Measurements from ENCODE around the gene ZNF789.
"Not testable (repeated sequence)": the region's sequence is repeated elsewhere in the genome, so short reads cannot be mapped to it uniquely, and the experiment has no call there.

Gene ZNF789

DNA sequence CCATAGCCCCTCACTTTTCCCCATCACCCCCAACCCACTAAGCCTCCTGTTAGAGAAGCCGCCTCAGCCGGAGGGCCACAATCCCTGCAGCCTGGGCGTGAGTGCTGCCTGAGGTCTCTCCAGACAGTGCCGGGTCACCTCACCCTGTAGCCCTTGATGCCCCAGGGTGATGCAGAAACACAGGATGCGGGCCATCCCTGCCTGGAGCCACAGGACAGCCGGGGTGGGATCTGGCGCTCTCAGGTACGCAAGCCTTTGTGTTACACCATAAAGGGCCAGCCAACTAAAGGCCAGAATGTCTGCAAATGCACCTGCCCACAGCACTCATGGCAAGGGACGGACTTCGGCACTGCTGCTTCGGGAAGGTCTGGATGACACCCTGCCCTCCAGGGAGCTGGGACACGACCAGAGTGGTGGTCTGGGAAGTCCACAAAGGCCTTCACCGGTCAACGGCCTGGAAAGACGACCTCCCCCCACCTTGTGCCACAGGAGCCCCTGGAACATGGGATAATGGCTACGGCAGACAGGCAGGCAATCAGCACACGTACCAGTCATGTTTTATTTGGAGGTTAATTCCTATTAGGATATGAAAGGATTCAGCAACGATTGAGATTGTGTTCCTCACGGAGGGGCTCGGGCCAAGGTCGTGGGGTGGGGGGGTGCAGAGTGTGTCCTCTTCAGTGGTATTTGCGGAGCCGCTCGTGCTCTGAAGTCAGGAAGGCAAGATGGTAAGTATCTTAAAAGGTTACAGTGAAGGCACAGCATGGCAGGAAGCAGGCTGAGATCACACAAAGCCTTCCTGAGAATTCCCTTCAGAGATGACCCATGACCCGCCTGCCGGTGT lies 14.8 kb upstream of the ZNF789 start:
- DNase-seq, result no peak

DNA sequence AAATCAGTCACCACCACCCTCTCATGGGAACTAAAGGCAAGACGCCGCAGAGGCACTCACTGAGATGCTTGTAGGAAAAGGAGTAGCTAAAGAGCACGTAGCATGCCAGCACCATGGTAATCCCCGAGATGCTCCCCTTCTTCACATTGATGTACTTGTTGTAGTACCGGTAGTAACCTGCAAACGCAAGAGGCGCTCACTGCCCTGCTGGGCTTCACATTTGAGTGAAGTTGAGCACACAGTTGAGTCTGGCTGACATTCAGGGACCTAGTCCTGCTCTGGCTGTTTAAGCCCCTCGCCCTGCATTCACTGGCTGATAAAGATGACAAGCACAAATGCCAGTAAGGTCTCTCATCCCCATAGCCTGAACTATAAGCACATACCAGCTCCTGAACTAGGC lies 13.6 kb upstream of the ZNF789 start:
- DNase-seq, result peak; percentile 29 to 44

DNA sequence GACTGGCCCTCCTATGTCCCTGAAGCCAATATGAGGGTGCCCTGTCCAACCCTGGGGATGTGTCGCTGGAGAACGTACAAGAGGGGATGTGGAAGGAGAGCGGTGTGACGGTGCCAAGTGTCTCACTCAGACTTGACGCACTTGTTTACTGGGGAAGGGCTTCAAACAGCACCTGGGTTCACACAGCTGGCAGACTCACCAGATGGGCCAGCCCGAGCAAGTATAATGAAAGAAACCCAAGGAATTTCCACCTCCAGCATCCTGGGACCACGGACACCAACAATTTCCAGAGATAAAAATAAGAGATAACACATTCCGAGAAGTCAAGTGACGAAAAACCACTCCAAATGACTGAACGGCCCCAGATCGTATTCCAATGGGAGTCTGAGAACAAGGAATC lies 12.0 kb upstream of the ZNF789 start:
- DNase-seq, result no peak

DNA sequence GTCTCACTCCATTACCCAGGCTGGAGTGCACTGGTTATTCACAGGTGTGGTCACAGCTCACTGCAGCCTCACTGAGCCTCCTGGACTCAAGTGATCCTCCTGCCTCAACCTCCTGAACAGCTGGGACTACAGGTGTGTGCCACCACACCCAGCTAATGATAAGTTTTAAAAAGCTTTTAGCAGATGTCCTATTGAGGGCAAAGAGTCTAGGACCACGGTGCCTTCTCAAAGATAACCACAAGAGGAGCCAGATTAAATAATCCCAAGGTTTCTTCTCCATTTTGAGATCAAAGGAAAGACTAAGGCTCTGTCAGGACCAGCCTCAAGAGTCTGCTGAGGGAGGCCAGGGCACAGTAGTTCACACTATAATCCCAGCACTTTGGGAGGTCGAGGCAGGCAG lies 11.5 kb upstream of the ZNF789 start:
- DNase-seq, result no peak

DNA sequence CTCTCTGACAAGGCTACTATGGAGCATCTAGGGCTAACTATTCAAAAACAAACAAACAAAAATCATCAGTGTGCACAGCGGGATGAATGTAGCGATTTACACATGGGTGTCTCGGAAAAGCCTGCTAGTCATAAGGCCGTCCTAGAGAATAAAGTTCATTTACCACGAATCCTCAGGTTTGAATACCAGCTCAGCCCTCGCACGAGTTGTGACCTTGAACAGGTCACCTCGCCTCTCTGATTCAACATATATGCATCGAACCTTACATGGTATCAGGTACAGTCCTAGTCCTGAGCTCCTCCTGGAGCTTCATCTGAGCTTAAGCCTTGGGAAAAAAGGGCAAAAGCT lies 7.3 kb upstream of the ZNF789 start:
- DNase-seq, result no peak

DNA sequence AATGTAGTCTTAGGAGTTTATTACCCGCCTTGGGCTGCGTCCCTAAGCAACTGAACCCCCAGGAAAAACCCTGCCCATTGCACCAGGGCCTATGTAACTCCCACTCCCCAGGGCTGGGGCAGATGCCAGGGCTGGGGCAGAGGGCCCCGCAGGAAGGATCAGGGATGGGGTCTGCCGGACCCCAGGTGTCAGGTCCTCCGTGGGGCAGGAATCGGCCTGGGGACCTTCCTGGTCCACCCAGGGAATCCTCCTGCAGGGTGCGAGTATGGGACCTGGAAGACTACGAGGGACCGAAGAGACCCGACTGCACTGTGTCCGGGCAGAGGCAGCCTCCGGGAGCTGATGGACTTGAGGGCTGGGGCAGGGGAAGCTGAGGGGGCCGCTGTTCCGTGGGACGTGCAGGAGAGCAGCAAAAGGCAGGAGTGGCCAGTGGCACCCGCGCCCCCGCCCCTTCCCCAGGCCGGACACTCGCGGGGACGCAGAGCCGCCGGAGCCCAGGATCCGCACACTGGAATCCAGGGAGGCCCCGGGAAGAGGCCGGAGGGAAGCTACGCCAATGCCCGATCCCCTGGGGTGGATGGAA lies 4.3 kb upstream of the ZNF789 start:
- DNase-seq, result no peak

DNA sequence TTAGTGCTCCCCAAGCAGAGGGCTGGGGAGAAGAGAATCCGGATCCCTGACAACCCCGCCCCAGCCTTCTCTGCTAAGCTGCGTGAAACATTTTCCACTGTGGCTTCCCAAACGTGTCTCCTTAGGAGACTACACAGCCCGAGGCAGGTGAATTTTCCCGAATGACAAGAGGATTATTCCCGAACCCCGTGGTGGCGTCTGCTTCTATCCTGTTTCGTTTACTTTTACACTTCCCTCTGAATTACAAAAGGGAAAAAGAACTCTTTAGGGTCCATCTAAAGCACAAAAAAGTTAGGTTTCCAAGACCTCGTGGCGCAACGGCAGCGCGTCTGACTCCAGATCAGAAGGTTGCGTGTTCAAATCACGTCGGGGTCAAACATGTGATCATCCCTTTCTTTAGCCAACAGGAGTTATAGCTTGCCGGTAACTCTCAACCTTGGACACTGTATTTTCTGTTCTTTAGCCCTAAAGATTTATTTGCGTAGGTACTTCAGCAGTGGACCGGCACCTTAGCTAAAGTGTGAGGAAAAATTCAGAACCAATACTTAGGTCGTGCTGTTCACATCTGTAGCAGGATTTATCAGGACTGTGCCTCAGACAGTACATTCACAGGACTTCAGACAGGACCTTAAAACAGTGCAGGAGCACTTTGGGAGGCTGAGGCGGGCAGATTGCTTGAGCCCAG lies 3.2 kb upstream of the ZNF789 start:
- DNase-seq, result no peak

DNA sequence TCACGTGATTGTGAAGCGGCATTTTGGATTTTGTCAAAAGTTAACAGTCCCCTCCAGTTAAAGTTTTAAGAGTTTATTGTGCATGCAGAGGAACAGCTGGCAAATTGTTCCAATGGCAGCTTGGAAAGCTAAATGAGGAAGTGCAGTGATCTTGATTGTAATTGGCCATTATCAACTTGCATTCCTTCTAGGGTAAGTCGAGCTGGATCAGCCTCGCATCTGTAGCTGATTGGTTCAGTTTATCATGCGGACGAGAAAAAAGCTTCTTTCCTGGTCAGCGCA lies 566 bp downstream of the ZNF789 start:
- peak; percentile 80 to 81 for DNase-seq

DNA sequence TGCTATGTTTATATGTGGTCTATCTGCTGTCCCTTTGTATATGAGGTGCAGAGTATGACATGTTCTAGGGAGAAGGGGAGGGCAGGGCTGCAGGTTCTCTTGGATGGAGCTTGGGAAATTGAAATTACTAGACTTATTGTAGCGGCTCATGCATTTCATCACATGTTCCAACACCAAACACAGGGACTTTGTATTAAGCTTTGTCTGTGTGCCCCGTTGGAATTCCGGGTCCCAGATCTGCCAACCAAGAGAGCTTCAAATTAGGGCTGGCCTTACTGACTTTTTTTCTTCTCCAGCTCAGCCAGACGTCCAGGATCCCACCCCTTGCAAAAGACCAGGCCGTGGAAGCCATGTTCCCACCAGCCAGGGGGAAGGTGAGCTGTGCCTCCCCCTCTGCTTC lies 3.4 kb downstream of the ZNF789 start:
- DNase-seq, result no peak

DNA sequence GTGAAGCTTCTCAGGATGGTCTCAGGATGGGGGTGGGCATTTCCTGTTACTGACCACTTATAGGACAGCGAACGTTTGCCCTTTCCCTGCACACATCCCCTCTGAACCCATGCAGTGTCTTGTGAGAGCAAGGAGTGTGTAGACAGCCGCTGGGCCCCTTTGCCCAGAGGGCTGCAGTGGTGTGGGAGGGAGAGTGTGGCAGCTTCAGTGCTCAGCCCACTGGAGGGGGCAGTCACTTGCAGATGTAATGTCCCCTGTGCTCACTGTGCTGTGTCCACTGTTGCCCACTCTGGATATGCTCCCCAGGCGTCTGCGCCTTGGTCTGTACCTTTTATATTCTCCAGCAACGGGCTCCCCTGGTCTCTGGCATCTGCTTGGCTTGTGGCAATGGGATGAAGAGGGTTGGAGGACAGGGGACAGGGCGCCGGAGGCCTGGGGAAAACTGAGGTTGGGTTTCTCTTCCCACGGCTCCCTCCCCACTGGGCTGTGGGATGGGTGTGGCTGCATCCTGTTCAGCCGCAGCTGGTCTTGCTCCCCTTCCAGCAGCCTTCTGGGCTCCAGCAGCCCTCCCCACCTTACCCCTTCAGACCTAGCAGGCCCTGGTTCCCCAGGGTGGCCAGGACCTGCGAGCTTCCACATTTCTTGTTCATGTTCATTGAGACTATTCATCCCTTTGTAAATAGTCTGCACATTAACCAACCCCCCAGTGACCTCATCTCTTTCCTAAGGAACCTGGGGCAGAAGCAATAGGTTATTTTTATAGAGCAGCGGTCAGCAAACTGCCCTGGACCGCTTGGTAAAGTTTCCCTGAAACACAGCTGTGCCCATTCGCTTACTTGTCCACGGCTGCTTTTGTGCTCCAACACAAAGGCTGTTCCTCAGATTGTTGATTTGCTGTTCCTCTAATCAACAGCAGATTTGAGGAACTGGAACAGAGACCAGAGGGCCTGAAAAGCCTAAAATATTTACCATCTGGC lies 6.1 kb downstream of the ZNF789 start:
- no peak for DNase-seq

DNA sequence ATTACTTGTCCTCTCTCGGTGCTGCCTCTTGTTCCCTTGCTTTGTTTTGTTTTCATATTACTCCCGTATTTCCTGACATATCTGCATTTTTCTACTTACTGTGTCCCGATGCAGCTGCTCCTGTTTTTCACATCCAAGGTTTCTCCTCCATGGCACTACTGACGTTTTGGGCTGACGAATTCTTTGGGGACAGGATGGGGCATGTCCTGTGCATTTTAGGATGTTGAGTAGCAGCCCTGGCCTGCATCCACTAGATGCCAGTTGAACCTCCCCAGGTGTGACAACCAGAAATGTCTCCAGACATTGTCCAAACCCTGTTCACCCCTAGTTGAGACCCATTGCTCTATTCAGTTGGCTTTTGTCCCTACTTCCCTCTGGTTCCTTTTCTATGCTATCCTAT lies 12.4 kb downstream of the ZNF789 start:
- DNase-seq, result no peak

DNA sequence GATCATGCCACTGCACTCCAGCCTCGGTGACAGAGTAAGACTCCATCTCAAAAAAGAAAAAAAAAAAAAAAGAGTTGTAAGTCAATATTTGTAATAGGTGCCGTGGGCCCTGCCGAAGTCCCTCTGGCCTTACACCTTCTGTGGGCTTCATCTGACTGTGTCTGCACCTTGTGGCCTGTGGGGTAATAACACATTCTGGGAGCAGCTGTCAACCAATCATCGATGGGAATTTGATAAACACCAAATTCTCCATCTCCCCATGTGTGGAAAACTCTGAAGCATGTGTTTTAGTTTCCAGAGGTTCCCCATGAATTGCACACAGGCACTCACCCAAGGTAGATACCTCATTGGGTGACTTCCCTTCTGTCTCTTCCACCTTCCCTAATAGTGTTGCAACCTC lies 16.5 kb downstream of the ZNF789 start:
- no peak for DNase-seq

DNA sequence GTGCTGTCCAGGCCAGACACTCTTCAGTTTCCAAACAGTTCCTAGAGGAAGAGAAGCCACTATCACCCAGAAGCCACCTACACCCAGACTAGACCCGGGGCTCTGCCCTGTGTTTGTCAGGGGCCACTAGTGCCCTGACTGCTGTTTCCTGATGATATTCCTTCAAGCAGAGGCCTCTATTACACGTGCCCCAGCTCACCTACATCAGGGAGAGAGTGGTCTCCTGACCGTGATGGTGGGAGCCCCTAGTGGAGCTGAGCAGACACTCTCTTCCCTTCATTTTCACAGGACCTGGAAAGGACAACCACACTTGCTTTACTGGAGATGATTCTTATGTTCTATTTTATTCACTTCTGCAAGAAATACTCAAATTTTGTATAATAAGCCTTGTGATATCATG lies 18.2 kb downstream of the ZNF789 start:
- DNase-seq, result no peak

DNA sequence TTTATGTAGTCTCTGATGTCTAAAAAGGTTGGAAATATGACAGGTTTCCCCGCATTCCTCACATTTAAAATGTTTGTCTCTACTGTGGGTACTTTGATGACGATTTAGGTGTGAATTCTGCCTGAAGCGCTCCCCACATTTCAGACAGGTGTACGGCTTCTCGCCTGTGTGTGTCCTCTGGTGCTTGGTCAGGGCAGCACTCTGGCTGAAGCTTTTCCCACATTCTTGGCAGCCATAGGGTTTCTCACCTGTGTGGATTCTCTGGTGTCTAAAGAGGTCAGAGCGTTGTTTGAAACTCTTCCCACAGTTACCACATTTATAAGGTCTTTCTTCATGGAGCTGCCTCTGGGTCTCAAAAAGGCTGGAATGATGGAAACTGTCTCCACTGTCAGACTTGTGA lies 21.1 kb downstream of the ZNF789 start:
- no peak for DNase-seq

DNA sequence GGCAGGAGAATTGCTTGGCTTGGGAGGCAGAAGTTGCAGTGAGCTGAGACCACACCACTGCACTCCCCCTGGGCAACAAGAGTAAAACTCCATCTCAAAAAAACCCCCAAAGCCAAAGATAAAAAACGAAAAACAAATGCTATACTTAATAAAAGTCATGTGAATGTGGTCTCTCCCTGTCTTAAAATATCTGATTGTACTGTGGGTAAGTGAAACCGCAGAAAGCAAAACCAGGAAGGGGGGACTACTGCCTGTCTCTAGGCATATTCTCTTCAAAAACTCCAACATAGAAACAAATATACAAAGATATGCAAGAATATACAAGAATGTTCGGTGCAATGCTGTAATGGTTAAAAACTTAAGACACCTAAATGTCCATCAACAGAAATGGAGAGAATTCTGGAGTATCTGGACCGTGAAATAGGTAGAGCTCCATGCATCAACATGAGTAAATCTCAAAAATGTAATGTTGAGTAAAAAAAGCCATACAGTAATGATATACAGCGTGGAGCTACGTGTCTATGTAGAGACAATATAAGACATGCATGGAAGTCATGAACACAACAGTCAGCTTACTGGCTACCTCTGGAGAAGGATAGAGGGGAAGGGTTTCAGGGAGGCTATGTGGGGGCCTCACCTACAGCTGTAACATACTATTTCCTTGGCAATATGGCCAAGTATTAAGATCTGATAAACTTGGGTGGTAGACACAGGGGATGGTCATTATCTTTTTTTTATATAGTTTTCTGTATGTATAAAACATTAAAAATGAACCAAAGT lies 25.3 kb downstream of the ZNF789 start:
- no peak for DNase-seq

DNA sequence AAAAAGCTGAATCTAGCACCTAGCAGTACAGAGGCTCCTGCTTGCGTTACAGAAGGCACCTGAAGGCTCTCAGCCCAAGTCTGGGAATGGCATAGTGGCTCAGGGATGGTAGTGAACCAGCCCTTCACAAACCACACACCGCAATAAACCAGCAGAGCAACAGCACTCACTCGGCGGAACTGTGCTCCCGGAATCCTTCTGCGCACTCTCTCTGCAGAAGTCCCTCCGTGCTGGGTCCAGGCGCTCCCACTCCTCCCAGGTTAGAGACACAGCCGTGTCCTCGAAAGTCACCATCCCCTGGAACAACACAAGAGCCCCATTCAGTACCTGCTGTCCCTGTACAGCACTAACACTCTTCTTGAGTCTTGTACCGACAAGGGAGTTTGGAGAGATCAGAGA lies 25.9 kb downstream of the ZNF789 start:
- no peak for DNase-seq

DNA sequence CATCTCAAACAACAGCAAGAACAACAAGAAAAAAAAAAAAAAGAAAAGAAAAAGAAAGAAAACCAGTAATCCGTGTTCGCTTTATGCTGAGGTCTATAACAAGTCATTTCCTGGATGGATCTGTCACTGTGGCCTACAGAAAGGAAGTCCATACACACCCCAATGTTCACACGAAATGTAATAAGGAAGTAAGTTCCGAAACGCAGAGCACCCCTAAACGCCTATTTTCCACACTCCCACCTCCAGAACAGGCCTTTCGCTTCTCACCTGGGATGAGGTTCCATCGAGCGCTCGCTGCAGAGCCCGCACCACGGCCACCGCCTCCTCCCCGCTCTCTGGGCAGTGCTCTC lies 26.7 kb downstream of the ZNF789 start:
- peak; percentile 51 to 55 for DNase-seq

DNA sequence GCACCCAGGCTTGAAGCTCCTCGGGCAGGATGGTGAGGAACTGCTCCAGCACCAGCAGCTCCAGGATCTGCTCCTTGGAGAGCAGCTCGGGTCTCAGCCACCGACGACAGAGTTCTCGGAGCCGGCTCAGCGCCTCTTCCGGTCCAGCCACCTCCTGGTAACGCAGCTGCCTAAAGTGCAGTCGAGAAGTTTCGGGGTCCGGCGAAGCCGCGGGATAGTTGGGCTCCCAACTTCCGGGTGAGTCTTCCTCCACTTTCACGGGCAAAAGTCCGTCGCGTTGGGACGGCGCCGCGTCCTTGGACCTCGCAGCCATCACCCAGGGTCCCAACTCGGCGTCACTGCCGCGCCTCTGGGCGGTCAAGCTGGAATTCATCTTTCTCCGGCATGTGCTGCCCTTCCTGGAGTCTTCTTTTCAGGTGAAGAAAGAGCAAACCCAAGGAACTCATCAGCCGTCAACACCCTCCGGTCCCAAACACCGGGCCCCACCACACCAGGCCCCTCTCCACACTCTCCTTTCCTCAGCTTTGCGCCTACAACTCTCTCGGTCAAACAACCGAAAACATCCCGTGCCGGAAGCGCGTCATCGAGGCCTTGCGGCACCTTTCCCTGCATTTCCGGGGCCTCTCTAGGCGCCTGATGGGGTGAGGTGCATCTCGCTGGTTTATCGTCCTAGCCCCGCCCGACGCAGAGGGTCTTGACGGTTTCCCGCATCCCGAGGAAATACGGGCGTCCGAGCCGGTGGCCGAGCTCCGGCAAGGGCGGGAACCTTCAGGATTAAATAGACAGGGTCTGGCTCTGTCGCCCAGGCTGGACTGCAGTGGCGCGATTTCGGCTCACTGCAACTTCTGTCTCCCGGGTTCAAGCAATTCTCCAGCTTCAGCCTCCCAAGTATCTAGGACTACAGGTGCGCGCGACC lies 27.3 kb downstream of the ZNF789 start, which contains the start of gene ZNF394:
Gene ZNF394 (minus strand): TSS at position 561 of the 916 bp plus-strand sequence. CDS start 188 bp downstream, at position 373.
- DNase-seq, result peak; percentile 91 to 92

DNA sequence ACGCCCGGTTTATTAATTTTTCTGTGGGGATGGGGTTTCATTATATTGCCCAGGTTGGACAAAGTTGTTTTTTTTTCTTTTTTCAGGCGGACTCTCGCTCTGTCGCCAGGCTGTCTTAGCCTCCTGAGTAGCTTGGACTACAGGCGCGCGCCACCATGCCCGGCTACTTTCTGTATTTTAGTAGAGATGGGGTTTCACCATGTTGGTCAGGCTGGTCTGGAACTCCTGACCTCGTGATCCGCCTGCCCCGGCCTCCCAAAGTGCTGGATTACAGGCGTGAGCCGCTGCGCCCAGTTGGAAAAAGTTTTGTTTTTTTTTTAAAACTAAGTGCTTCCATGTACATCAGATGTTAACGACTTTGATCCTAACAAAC lies 27.9 kb downstream of the ZNF789 start:
- DNase-seq, result no peak

DNA sequence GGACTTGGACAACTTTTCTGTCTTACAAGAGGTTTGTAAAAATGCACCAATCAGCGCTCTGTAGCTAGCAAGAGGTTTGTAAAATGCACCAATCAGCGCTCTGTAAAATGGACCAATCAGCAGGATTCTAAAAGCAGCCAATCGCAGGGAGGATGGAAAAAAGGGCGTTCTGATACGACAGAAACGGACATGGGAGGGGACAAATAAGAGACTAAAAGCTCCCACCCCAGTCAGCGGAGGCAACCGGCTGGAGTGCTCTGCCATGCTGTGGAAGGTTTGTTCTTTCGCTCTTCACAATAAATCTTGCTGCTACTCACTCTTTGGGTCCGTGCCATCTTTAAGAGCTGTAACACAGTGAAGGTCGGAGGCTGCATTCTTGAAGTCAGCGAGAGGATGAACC lies 28.5 kb downstream of the ZNF789 start:
- not testable (repeated sequence) for DNase-seq

DNA sequence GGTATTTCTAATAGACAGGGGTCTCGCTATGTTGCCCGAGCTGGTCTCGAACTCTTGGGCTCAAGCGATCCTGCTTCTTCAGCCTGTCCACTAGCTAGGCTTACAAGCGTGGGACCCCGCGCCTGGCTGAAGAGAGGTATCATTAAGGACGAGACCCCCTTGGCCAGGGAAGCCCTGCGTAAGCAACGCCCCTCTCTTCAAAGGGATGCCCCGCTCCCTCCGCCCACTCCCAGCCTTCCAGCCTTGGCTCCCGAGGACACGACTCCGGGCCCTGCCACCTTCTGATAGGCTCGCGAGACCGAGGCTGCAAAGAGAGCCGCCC lies 31.6 kb downstream of the ZNF789 start:
- no peak for DNase-seq

All from inflammatory macrophage (primary cell).